GM10847 (cell line): ENCODE results near the gene SLC26A6.

Experiments used
- POLR2A ChIP-seq: IDR thresholded peaks from 2 replicates; pipeline ENCODE4 v1.6.1; 2011; ENCODE audit not compliant: insufficient read length; ENCODE audit errors: extremely low read depth

Gene SLC26A6

GRCh38 chr3:48647714-48648113 lies 12.5 kb upstream of the SLC26A6 start:
- no peak for TF ChIP-seq POLR2A

DNA sequence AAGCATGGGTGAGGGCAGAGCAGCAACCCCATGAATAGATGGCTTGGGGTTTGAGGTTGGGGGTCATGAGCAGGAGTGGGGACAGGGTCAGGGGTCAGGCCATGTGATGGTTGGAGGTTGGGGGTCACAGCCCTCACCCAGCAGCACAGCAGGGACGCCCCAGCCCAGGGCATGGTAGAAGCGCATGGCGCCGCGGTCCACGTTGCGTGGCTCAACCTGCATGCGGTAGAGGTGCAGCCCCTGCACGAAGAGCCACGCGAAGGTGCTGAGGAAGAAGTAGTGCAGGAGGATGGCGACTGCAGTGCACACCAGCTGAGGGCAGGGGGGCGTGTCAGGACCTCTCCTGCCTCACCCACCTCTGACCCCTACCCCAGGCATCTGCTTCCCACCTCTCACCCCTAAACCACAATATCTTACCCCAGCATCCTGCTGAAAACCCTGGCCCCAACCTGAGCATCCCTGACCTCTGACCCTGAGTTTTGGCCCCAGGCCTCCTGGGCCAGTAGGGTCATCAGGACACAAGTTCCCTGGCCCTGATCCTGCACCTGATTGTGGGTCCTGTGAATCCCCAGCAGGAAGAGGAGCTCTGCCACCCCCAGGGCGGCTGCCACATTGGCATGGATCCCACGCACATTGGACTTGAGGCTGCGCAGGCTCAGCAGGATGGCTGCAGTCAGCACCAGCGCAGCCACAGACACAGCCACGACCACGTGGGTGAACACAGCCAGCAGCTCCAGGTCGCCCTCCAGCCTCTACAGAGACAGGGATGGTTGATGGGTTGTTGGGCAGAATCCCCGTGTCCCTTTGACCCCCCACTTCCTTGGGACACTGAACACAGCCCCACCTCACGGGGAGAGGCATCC lies 9.9 kb upstream of the SLC26A6 start:
- no peak for TF ChIP-seq POLR2A

- no peak for TF ChIP-seq POLR2A
Measured at GRCh38 chr3:48642605-48643004, 7.3 kb upstream of the SLC26A6 start.

DNA sequence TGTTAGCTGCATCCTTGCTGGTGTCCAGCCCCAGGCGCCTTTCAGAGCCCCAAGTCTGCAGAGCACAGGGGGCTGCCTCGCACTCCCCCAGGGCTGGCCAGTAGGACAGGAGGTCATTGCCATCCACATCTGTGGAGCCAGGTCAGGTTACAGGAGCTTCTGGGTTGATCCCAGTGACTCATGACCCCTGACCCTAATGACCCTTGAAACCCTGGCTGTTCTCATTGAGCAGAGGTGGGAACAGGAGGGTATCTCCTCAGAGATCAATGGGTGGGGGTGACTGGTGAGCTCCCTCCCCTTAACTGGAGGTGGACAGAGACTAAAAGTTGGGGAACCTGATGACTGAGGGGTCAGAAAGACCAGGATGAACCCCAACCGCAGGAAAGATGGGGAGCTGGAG lies 6.1 kb upstream of the SLC26A6 start:
- no peak for TF ChIP-seq POLR2A

DNA sequence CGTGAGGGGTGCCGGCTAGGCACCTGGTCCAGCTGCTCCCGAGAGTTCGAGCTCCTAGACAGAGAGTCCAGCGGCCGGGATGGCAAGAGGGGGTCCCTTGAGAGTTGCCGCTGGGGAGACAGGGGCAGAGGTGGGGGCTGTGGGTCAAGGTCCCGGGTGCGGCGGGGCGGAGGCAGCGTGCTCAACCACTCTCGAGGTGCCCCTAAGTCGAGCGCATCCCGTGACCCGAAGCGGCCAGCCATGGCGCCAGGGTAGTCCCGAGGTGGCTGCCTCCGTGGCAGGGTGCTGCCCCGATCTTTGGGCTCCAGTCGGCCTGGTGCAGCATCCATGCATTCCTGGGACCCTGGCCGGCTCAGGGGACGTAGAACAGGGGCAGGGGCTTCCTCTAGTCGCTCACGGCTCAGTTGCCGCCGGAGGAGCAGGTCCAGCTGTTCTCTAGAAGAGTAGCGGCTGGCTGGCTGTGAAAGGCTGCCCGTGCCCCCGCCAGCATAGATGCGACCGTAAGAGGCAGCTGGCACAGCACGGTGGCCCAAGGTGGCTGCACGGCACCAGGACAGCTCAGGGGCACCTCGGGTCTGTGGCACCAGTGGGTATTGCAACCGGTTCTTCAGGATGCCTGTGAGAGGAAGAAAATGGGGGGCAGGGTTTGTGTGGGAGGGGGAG lies 4.8 kb upstream of the SLC26A6 start:
- TF ChIP-seq POLR2A: no peak

- no peak for TF ChIP-seq POLR2A
Measured at GRCh38 chr3:48637305-48637704, 2.0 kb upstream of the SLC26A6 start.

GRCh38 chr3:48636149-48636655 lies 941 bp upstream of the SLC26A6 start:
- no peak for TF ChIP-seq POLR2A

- no peak for TF ChIP-seq POLR2A
Measured at GRCh38 chr3:48634661-48635221, 520 bp downstream of the SLC26A6 start.

GRCh38 chr3:48633743-48634142 lies 1.5 kb downstream of the SLC26A6 start:
- TF ChIP-seq POLR2A: no peak

GRCh38 chr3:48633256-48633655 lies 2.0 kb downstream of the SLC26A6 start:
- TF ChIP-seq POLR2A: no peak

GRCh38 chr3:48631516-48632448 lies 3.5 kb downstream of the SLC26A6 start:
- TF ChIP-seq POLR2A: no peak

GRCh38 chr3:48630833-48631232 lies 4.4 kb downstream of the SLC26A6 start:
- no peak for TF ChIP-seq POLR2A

- no peak for TF ChIP-seq POLR2A
Measured at GRCh38 chr3:48630407-48630806, 4.9 kb downstream of the SLC26A6 start.

GRCh38 chr3:48629894-48630293 lies 5.4 kb downstream of the SLC26A6 start:
- TF ChIP-seq POLR2A: no peak
